Epithelial cell of proximal tubule (primary cell): ENCODE data around the gene RHOU. TPM values are rescaled to one million over a fixed set of nuclear protein-coding genes. Genes with fewer than 3 reads are reported as not detected.

Experiments
- DNase-seq: peaks from one replicate; pipeline ENCODE4 v3.0.0-alpha.2; 2011; ENCODE audit warnings: low read depth
- H3K4me3 ChIP-seq: 2 replicates; pipeline ENCODE4 v1.5.1; 2011; ENCODE audit warnings: low read depth, mild to moderate bottlenecking, low read length
- total RNA-seq: library from RNA; depleted of rRNA; stranded (reverse); fragments of >200 nt; gene quantifications from 2 replicates; pipeline ENCODE4 v1.2.3, GENCODE V29; 2015
- TF ChIP-seq, protein P1 (sequence below): conservative IDR thresholded peaks from 2 replicates; pipeline ENCODE4 v1.5.1; 2012; ENCODE audit warnings: low read depth, mild to moderate bottlenecking, low read length

Gene RHOU
- total RNA-seq, 1 donor from 2014 or later, result 0.58 TPM

DNA sequence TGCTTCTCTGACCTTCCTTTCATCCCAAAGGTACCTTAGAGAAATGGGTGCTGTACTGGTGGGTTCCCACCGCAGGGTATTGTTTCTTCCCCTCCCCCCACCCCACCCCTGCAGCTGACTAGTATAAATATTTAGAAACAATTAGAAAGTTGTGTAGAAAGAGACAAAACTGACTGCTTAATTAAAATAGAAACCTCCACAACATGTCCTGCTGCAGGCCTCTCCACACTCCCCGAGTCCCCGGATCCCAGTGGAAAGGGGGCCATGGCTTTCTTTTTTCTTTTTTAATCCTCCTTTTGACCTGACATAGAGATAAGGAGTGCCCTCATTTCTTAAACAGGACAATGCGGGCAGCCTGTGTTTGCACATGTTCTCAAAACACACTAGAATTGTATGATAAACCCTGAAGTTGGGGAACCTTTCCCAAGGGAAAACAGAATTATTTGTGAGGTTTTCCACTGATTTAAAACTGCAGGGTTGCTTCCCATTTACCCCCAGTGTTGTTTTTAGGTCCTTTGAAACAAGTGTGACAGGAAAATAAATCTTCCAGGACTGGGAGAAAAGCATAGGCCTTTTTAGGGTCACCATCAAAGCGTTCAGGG, 1.7 kb downstream of the RHOU start:
- no peak overlapping the region for H3K4me3 ChIP-seq
- DNase-seq, result no peak
- TF ChIP-seq, protein P1, sequence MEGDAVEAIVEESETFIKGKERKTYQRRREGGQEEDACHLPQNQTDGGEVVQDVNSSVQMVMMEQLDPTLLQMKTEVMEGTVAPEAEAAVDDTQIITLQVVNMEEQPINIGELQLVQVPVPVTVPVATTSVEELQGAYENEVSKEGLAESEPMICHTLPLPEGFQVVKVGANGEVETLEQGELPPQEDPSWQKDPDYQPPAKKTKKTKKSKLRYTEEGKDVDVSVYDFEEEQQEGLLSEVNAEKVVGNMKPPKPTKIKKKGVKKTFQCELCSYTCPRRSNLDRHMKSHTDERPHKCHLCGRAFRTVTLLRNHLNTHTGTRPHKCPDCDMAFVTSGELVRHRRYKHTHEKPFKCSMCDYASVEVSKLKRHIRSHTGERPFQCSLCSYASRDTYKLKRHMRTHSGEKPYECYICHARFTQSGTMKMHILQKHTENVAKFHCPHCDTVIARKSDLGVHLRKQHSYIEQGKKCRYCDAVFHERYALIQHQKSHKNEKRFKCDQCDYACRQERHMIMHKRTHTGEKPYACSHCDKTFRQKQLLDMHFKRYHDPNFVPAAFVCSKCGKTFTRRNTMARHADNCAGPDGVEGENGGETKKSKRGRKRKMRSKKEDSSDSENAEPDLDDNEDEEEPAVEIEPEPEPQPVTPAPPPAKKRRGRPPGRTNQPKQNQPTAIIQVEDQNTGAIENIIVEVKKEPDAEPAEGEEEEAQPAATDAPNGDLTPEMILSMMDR, result no peak

GRCh38 chr1:228737601-228738041, 2.3 kb downstream of the RHOU start:
- no peak overlapping the region for H3K4me3 ChIP-seq
- no peak for DNase-seq
- TF ChIP-seq, protein P1, result no peak

DNA sequence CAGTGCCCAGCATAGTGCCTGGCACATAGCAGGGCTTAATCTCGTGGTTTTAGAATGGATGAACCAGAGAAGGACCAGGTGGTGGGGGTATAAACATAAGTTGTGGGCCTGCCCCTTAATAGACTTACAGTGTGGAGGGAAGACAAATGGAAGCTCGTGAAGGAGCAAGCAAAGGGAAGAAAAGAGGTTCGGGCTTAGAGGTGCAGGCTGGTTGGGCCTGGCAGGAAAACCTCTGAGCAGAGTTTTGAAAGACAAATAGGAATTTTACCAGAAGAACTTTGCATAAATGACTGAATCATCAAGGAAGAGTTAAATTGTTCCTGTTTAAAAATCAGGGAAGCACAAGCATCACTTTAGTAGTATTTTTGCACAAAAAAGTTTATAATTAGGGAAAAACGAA, 4.5 kb downstream of the RHOU start:
- H3K4me3 ChIP-seq, result no peak overlapping the region
- TF ChIP-seq, protein P1, result no peak
- no peak for DNase-seq

GRCh38 chr1:228740543-228741317, 5.5 kb downstream of the RHOU start:
- H3K4me3 ChIP-seq, result no peak overlapping the region
- DNase-seq, result no peak
- TF ChIP-seq, protein P1, result no peak

GRCh38 chr1:228742281-228742860, 7.1 kb downstream of the RHOU start:
- TF ChIP-seq, protein P1, result no peak
- H3K4me3 ChIP-seq, result no peak overlapping the region
- no peak for DNase-seq

- TF ChIP-seq, protein P1, result no peak
- no peak overlapping the region for H3K4me3 ChIP-seq
- no peak for DNase-seq
Measured at GRCh38 chr1:228743405-228743804, 8.1 kb downstream of the RHOU start.

DNA sequence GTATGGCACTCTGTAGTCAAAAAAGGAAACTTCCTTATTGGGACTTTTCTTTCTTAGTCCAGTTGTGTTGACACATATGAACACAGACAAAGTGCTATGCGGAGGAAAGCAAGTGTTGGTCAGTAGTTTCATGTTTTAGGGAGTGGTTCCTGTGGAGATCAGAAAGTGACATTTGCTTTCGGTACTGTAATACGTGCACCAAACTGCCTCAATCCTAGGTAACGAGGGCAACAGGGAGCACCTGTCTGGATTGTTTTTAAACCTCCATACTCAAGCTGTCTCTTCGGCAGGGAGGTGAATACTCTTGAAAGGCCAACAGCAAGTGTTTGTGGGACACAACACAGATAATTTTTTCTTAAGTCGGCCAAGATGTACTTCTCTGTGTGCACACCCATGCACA, 9.1 kb downstream of the RHOU start:
- TF ChIP-seq, protein P1, result no peak
- no peak overlapping the region for H3K4me3 ChIP-seq
- no peak for DNase-seq
